Muscle layer of colon (tissue), 2 donors: ENCODE measurements around the gene PHKG1.
"Not testable (repeated sequence)": the region's sequence is repeated elsewhere in the genome, so short reads cannot be mapped to it uniquely, and the experiment has no call there.

Experiments used
- H3K27ac ChIP-seq: one replicate; pipeline ENCODE4 v1.7.0; 2013; ENCODE audit warnings: low read depth, mild to moderate bottlenecking, low read length, moderate library complexity
- H3K27me3 ChIP-seq, 2 donors: one replicate each; pipeline ENCODE4 v1.7.0; 2013; ENCODE audit warnings: low read length in 2 of 2, mild to moderate bottlenecking in 2 of 2; ENCODE audit not compliant: insufficient read depth in 2 of 2, control insufficient read depth in 1 of 2
- H3K36me3 ChIP-seq: one replicate; pipeline ENCODE4 v1.7.0; 2013; ENCODE audit warnings: mild to moderate bottlenecking, low read length; ENCODE audit not compliant: insufficient read depth
- H3K4me1 ChIP-seq: one replicate; pipeline ENCODE4 v1.7.0; 2013; ENCODE audit warnings: mild to moderate bottlenecking, low read length; ENCODE audit not compliant: insufficient read depth
- H3K4me3 ChIP-seq, 2 donors: one replicate each; pipeline ENCODE4 v1.7.0; 2013; ENCODE audit warnings: low read length in 2 of 2, low read depth in 1 of 2, mild to moderate bottlenecking in 1 of 2, moderate library complexity in 1 of 2
- H3K9ac ChIP-seq: one replicate; pipeline ENCODE4 v1.7.0; 2013; ENCODE audit warnings: low read length
- H3K9me3 ChIP-seq: one replicate; pipeline ENCODE4 v1.7.0; 2013; ENCODE audit warnings: mild to moderate bottlenecking, low read length
- donor health status: abdominal sarcoma.
- donor health status: Adenocarcinoma of cecum.

The PHKG1 gene

GRCh38 chr7:56092789-56093531 is at the start of gene PHKG1:
Gene PHKG1 (minus strand): TSS chr7:56092952. CDS start chr7:56088941, 4,011 bp downstream.
- no peak within 1 kb of the TSS for H3K9ac ChIP-seq
- no peaks in the 10 kb centered on the region for H3K27me3 ChIP-seq
- H3K36me3 ChIP-seq = peaks cover 4% of the 10 kb centered on the region
- H3K4me3 ChIP-seq = peak within 1 kb of the TSS in 1 of 2 donors; percentile 60
- peaks cover 29% of the 10 kb centered on the region for H3K4me1 ChIP-seq
- H3K27ac ChIP-seq = peak within 1 kb of the TSS; percentile 75
- no peaks in the 10 kb centered on the region for H3K9me3 ChIP-seq

- H3K27ac ChIP-seq, H3K4me3 ChIP-seq, H3K36me3 ChIP-seq, H3K9ac ChIP-seq, H3K4me1 ChIP-seq, H3K9me3 ChIP-seq, H3K27me3 ChIP-seq: not testable (repeated sequence)
Observed at GRCh38 chr7:56131062-56131461, 38.3 kb upstream of the PHKG1 start.

GRCh38 chr7:56127241-56127975 is 34.7 kb upstream of the PHKG1 start:
- Histone ChIP-seq H3K4me3 (no peak overlapping the region), H3K4me1 (no peaks in the 10 kb centered on the region), H3K27ac (no peak overlapping the region), H3K9me3 (no peaks in the 10 kb centered on the region), H3K36me3 (no peaks in the 10 kb centered on the region), H3K9ac (no peak overlapping the region), H3K27me3 (no peaks in the 10 kb centered on the region)

- Histone ChIP-seq H3K4me3 (no peak overlapping the region), H3K9ac (no peak overlapping the region), H3K4me1 (no peaks in the 10 kb centered on the region), H3K9me3 (no peaks in the 10 kb centered on the region), H3K36me3 (no peaks in the 10 kb centered on the region), H3K27ac (no peak overlapping the region), H3K27me3 (no peaks in the 10 kb centered on the region)
Observed at GRCh38 chr7:56125831-56126230, 33.1 kb upstream of the PHKG1 start.

- no peak overlapping the region for H3K4me3 ChIP-seq
- no peak overlapping the region for H3K9ac ChIP-seq
- no peak overlapping the region for H3K27ac ChIP-seq
- H3K27me3 ChIP-seq = no peaks in the 10 kb centered on the region
- H3K36me3 ChIP-seq = no peaks in the 10 kb centered on the region
- H3K4me1 ChIP-seq = no peaks in the 10 kb centered on the region
- no peaks in the 10 kb centered on the region for H3K9me3 ChIP-seq
Observed at GRCh38 chr7:56124981-56125380, 32.2 kb upstream of the PHKG1 start.

- Histone ChIP-seq H3K9me3 (no peaks in the 10 kb centered on the region), H3K36me3 (no peaks in the 10 kb centered on the region), H3K4me1 (no peaks in the 10 kb centered on the region), H3K9ac (no peak overlapping the region), H3K27ac (no peak overlapping the region), H3K27me3 (peaks cover 0 to 7% of the 10 kb centered on the region in 2 donors), H3K4me3 (no peak overlapping the region)
Observed at GRCh38 chr7:56121440-56121839, 28.7 kb upstream of the PHKG1 start.

GRCh38 chr7:56115852-56116538 is 23.2 kb upstream of the PHKG1 start, which contains the start of gene NUPR2:
Gene NUPR2 (minus strand): TSS chr7:56116417. CDS start chr7:56116314, 103 bp downstream.
- no peaks in the 10 kb centered on the region for H3K4me1 ChIP-seq
- H3K9ac ChIP-seq = no peak within 1 kb of the TSS
- H3K9me3 ChIP-seq = no peaks in the 10 kb centered on the region
- peaks cover 0 to 15% of the 10 kb centered on the region in 2 donors for H3K27me3 ChIP-seq
- no peak within 1 kb of the TSS for H3K27ac ChIP-seq
- no peak within 1 kb of the TSS for H3K4me3 ChIP-seq
- no peaks in the 10 kb centered on the region for H3K36me3 ChIP-seq

GRCh38 chr7:56112244-56112643 is 19.5 kb upstream of the PHKG1 start:
- H3K27ac ChIP-seq, H3K9me3 ChIP-seq, H3K4me1 ChIP-seq, H3K4me3 ChIP-seq, H3K9ac ChIP-seq, H3K36me3 ChIP-seq: not testable (repeated sequence)
- H3K27me3 ChIP-seq = peaks cover 0 to 15% of the 10 kb centered on the region in 2 donors

GRCh38 chr7:56110611-56111010 is 17.9 kb upstream of the PHKG1 start:
- Histone ChIP-seq H3K36me3 (no peaks in the 10 kb centered on the region), H3K27ac (no peak overlapping the region), H3K4me1 (peaks cover 4% of the 10 kb centered on the region), H3K4me3 (no peak overlapping the region), H3K9ac (no peak overlapping the region), H3K27me3 (peaks cover 0 to under 1% of the 10 kb centered on the region in 2 donors), H3K9me3 (no peaks in the 10 kb centered on the region)

GRCh38 chr7:56107954-56108258 is 15.2 kb upstream of the PHKG1 start:
- H3K27me3 ChIP-seq = no peaks in the 10 kb centered on the region
- H3K27ac ChIP-seq = no peak overlapping the region
- H3K36me3 ChIP-seq = peaks cover 11% of the 10 kb centered on the region
- no peak overlapping the region for H3K9ac ChIP-seq
- peaks cover 12% of the 10 kb centered on the region for H3K4me1 ChIP-seq
- no peaks in the 10 kb centered on the region for H3K9me3 ChIP-seq
- H3K4me3 ChIP-seq = no peak overlapping the region
